ENCODE measurements around the gene CD300E. TPM values are rescaled to one million over a fixed set of nuclear protein-coding genes. Genes with fewer than 3 reads are reported as not detected.

The CD300E gene
- total RNA-seq, 1 experiment from 2014 or later = not detected

GRCh38 chr17:74591503-74591902 lies 32.0 kb downstream of the CD300E start:
- Mint-ChIP-seq H3K27me3 (ENCODE audit: insufficient read depth, unreplicated experiment) (peaks cover 20% of the 10 kb centered on the region), H3K9me3 (ENCODE audit: unreplicated experiment) (no peaks in the 10 kb centered on the region), H3K36me3 (ENCODE audit: insufficient read depth, unreplicated experiment) (no peaks in the 10 kb centered on the region), H3K4me3 (ENCODE audit: unreplicated experiment) (no peak overlapping the region), H3K27ac (ENCODE audit: unreplicated experiment) (no peak overlapping the region), H3K4me1 (ENCODE audit: low read depth, unreplicated experiment) (no peaks in the 10 kb centered on the region)
- CTCF ChIA-PET = interaction anchor here (0.6 kb wide), 1 partner anchor 60 kb away, joined by 3 read pairs; no protein-coding TSS in a partner anchor
- intact Hi-C loops (cut with micrococcal nuclease; ENCODE audit: unreplicated experiment) = no loop called here
- TF ChIP-seq CTCF (IDR thresholded peaks at IDR 0.05; ENCODE audit: insufficient read depth in 1 of 2, low read depth in 1 of 2, low read length in 1 of 2, severe bottlenecking in 1 of 2, unreplicated experiment in 1 of 2) = no peak
- Histone ChIP-seq H3K27me3 (replicated peaks; ENCODE audit: control insufficient read depth, insufficient read depth, low read length) (no peaks in the 10 kb centered on the region), H3K36me3 (ENCODE audit: control insufficient read depth, insufficient read depth, low read length) (no peaks in the 10 kb centered on the region), H3K4me1 (no peaks in the 10 kb centered on the region), H3K4me3 (ENCODE audit: low read depth, low read length) (no peak overlapping the region), H3K9me3 (no peaks in the 10 kb centered on the region)
- no peak for DNase-seq
- POLR2A ChIA-PET = no interaction called here
- BruUV-seq (replicated peaks) = no TSS peak

- H3K4me1 Mint-ChIP-seq (ENCODE audit: low read depth, unreplicated experiment) = no peaks in the 10 kb centered on the region
- intact Hi-C loops (cut with micrococcal nuclease; ENCODE audit: unreplicated experiment) = no loop called here
- no peaks in the 10 kb centered on the region for H3K36me3 Mint-ChIP-seq (ENCODE audit: insufficient read depth, unreplicated experiment)
- H3K4me3 Mint-ChIP-seq (ENCODE audit: unreplicated experiment) = no peak overlapping the region
- no peaks in the 10 kb centered on the region for H3K27me3 ChIP-seq (replicated peaks; ENCODE audit: control insufficient read depth, insufficient read depth, low read length)
- no peak overlapping the region for H3K27ac Mint-ChIP-seq (ENCODE audit: unreplicated experiment)
- H3K9me3 ChIP-seq = 0 out of 2 replicates have a peak, but pooled peaks cover 3% of the 10 kb centered on the region
- ChIA-PET CTCF (no interaction called here), POLR2A (no interaction called here)
- no TSS peak for BruUV-seq (replicated peaks)
- peaks cover 9% of the 10 kb centered on the region for H3K9me3 Mint-ChIP-seq (ENCODE audit: unreplicated experiment)
- H3K27me3 Mint-ChIP-seq (ENCODE audit: insufficient read depth, unreplicated experiment) = peaks cover 8% of the 10 kb centered on the region
- DNase-seq = no peak
- no peaks in the 10 kb centered on the region for H3K4me1 ChIP-seq
- no peaks in the 10 kb centered on the region for H3K36me3 ChIP-seq (ENCODE audit: control insufficient read depth, insufficient read depth, low read length)
- H3K4me3 ChIP-seq (ENCODE audit: low read depth, low read length) = no peak overlapping the region
- no peak for TF ChIP-seq CTCF (IDR thresholded peaks at IDR 0.05; ENCODE audit: insufficient read depth in 1 of 2, low read depth in 1 of 2, low read length in 1 of 2, severe bottlenecking in 1 of 2, unreplicated experiment in 1 of 2)
Measured at GRCh38 chr17:74585711-74586110, 37.8 kb downstream of the CD300E start.

DNA sequence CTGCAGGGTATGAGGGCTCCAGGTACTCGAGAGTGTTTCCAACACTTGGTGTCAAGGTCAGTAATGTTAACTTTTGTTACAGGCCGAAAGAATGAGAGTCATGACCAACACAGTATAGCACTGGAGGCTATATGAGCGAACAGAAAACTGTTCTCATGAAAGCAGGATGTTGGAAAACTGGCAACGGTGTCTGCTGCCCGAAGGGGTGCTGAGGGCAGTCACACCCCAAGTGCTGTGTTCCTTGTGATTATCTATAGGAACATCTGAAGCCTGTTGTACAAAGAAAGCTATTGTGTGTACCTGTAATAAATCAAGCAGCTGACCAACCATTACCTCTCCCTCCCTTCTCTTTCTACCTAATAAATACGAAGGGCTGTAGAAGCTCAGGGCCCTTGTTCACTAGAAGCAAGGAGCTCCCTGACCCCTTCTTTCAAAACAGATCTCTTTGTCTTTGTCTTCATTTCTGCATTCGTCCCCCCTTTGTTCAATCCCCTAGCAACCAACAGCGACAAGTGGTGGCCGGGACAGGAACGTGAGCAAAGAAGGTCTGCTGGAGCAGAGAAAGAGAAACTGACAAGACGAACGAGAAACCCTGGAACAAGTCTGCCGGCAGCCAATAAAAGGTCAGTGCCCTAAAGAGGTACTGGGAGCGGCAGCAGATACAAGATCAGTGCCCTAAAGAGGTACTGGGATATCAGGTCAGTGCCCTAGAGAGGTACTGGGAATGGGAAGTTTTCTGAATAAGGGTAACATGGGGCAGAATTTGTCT lies 39.1 kb downstream of the CD300E start:
- Mint-ChIP-seq H3K4me1 (ENCODE audit: low read depth, unreplicated experiment) (no peaks in the 10 kb centered on the region), H3K36me3 (ENCODE audit: insufficient read depth, unreplicated experiment) (no peaks in the 10 kb centered on the region), H3K4me3 (ENCODE audit: unreplicated experiment) (no peak overlapping the region), H3K27ac (ENCODE audit: unreplicated experiment) (no peak overlapping the region), H3K9me3 (ENCODE audit: unreplicated experiment) (peaks cover 9% of the 10 kb centered on the region), H3K27me3 (ENCODE audit: insufficient read depth, unreplicated experiment) (peaks cover 8% of the 10 kb centered on the region)
- Histone ChIP-seq H3K27me3 (replicated peaks; ENCODE audit: control insufficient read depth, insufficient read depth, low read length) (no peaks in the 10 kb centered on the region), H3K4me1 (no peaks in the 10 kb centered on the region), H3K36me3 (ENCODE audit: control insufficient read depth, insufficient read depth, low read length) (no peaks in the 10 kb centered on the region), H3K4me3 (ENCODE audit: low read depth, low read length) (no peak overlapping the region), H3K9me3 (0 out of 2 replicates have a peak, but pooled peaks cover 3% of the 10 kb centered on the region)
- no peak for DNase-seq
- no TSS peak for BruUV-seq (replicated peaks)
- POLR2A ChIA-PET = interaction anchor here (0.6 kb wide), 1 partner anchor 117 kb away, joined by 8 read pairs; no protein-coding TSS in a partner anchor
- intact Hi-C loops (cut with micrococcal nuclease; ENCODE audit: unreplicated experiment) = no loop called here
- no peak for TF ChIP-seq CTCF (IDR thresholded peaks at IDR 0.05; ENCODE audit: insufficient read depth in 1 of 2, low read depth in 1 of 2, low read length in 1 of 2, severe bottlenecking in 1 of 2, unreplicated experiment in 1 of 2)
- CTCF ChIA-PET = no interaction called here

Measured in Caco-2 (cell line).